Stimulated activated CD4-positive, alpha-beta T cell treated with anti-CD3 and anti-CD28 coated beads, Interleukin-4, amount 100 ng/mL, for 1 hour (primary cell): Measurements from ENCODE around the gene TEX22.

Source experiments
- DNase-seq: peaks from one replicate; pipeline ENCODE4 v3.0.0-alpha.2; 2020

Gene TEX22

GRCh38 chr14:105422695-105423487 lies 24.6 kb downstream of the TEX22 start:
- DNase-seq, result no peak

DNA sequence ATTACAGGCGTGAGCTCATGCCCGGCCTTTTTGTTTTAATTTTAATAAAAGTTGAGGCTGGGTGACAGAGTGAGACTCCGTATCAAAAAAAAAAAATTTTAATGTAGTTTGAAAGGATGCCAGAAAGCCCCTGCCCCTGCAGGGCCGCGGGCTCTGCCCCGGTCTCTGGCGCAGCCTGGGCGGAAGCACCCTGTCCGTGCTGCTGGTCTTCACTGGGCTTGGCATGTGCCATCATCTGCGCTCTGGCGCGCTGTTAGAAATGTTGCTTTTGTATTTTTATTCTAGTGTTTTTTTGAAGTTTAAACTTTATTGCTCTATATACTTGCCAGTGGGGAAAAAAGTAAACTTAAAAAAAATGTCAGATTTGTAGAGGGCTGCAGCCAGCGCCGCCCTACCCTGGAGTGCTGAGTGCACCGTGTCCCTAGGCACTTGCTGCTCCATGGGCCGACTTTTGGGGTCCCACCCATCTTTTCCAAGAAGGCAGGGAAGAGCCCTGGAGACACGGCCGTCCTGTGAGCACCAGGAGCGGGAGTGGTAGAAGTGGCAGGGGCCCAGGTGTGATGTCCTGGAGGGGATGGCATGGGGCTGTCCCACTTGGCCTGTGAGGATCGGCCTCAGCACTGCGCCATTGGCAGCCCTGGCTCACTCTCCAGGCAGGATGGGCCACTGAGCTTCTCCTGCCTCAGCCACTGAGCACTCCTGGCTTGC lies 25.3 kb downstream of the TEX22 start:
- DNase-seq, result no peak

DNA sequence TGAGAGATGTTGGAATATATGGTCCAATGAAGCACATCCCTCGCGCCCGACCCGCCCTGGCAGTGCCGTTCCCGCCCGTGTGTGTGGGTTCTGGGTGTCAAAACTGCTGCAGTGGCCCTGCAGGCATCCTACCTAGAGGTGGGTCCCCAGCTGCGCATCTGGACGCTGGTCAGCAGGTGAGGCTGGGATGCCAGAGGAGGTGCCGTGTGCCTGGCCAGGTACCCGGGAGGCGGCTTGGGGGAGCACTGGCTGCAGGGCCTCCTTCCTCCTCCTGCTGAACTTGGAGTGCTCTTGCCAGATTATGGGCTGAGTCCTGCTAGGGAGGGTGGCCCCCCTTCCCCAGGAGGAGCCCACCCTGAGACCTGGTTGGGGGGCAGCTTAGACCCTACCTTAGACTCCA lies 26.5 kb downstream of the TEX22 start:
- no peak for DNase-seq

DNA sequence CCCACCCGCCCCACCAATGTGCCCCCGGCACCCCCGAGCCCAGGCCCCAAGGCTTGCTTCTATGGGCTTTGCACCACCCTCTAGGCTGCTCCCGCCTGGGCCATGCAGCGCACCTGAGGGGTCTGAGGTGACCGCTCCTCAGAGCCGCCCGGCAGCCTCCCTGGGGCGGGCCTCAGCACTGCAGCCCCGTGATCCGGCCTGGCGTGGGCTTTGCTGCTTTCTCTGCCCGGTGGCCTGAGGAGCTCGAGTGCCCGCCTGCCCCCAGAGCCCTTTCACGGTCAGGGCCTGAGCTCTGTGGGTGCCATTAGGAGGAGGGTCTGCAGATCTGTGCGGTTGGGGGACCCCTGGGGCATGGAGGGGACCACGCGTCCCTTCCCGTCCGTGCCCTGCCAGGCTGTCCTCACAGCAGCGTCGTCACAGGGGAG lies 27.5 kb downstream of the TEX22 start:
- DNase-seq, result no peak

DNA sequence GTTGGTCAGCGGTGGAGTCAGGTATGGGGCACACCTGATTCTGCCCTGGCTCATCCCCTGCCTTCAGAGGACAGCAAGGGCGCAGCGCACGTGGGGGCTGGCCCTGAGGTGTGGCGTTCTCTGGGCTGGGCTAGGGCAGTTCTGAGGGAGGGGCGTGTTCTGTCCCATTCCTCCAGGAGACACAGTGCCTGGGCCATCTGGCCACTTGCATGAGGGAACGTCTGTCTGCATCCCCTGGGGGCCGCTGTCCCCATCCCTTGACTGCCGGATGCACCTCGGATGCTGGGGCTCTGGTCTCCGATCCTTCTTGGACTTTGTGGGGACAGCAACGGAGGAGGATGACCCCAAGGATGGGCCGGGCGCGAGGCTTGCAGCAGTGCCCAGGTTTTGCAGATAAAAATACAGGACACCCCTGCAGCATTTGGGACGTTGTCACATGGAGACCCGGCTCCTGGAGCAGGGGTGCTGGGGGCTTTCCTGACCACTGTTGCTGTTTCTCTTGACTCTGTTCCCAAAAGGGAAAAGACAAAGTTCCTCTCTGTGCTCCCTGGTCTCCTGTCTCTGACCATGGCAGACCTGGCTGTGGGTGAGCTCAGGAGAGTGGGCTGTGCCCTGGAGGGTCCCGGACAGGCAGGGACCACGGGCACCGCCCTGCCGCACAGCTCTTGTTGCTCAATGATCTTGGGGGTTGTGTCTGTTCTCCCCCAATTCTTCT lies 28.2 kb downstream of the TEX22 start:
- no peak for DNase-seq

DNA sequence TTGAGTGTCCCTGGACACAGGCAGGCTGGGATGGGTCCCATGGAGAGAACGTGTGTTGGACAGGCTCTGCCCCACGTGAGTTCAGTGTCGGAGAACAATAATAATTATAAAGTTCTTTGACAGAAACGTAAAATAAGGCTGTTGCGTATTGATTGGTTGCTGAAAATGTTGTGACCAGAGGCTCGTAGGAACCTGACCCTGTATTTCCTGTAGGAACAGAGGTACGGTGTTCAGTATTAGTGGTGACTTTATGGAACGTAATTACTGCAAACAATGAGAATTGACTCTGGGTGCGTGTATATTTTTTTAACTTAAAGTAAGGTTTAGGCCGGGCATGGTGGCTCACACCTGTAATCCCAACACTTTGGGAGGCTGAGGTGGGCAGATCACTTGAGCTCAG lies 29.1 kb downstream of the TEX22 start:
- no peak for DNase-seq

DNA sequence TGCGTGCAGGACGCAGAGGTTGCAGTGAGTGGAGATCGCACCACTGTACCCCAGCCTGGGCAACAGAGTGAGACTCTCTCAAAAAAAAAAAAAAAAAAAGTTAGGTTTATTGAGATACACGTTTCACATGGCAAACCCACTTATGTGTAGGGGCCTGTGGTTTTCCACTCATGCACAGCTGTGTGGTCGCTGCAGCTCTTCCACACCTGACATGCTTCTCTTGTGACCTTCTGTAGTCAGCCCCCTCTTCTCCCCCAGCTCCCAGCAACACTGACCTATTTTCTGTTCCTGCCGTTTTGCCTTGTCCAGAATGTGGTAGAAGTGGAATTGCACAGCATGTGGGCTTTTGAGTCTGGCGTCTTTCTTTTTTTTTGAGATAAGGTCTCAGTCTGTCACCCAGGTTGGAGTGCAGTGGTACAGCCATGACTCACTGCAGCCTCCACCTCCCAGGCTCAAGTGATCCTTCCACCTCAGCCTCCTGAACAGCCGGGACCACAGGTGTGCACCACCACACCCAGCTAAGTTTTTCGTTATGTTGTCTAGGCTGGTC lies 29.7 kb downstream of the TEX22 start:
- DNase-seq, result no peak

GRCh38 chr14:105430042-105430441 lies 31.7 kb downstream of the TEX22 start:
- DNase-seq, result no peak

- no peak for DNase-seq
Measured at GRCh38 chr14:105430565-105430964, 32.2 kb downstream of the TEX22 start.

- DNase-seq, result no peak
Measured at GRCh38 chr14:105431256-105431655, 32.9 kb downstream of the TEX22 start.

DNA sequence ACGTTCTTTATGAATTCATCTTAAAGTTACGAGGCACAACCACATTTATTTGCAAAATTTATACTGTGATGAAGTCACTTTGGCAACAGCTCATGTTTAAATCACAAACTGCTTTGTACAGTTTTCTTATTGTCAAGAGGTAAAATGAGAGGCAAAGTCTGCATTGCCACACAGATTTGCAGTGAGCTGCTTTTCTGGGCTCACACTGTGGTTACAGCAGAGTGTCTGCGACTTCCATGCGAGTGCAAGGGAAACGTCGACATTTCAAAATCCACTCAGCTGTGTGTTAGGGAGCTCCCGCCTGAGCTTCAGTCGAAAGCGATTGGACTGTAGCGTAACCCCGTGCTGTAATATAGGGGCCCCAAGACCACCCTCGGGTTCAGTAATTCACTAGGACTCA lies 34.3 kb downstream of the TEX22 start:
- DNase-seq, result no peak

DNA sequence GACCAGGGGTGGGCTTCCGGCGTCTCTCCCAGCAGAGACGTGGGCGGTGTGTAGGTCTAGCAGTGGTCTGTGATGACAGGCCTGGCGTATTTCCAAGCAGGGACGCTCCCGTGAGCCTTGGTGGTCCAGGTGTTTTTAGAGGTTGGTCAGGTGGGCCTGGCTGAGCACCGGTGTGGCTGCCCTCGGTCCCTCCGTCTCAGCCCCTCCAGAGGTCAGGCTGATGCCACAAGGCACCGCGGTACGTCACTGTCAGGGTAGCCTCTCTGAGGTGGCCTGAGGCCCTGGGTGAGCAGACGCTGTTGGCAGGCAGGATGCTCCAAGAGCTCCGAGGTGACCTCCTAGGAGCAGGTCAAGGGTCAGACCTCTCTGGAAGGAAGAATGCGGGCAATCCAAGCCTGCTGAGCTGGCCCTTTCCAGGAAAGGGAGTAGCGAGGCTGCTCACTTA lies 34.8 kb downstream of the TEX22 start:
- no peak for DNase-seq

DNA sequence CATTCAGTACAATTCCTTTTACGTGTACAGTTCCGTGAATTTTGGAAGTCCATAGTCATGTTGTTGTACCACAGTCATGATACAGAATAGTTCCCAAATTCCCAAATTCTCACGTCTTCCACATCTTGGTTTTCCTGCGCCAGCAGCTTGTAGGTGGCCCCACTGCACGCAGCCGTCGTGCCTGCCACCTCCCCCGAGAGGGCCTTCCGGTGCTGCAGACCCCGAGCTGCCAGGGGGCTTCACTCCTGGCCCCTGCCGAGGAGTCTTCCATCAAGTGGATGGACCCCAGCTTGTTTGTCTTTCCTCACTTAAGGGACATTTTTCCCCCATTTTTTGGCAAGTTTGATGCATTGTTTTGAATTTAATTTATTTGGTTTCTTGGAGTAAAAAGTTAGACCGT lies 38.1 kb downstream of the TEX22 start:
- DNase-seq, result no peak

DNA sequence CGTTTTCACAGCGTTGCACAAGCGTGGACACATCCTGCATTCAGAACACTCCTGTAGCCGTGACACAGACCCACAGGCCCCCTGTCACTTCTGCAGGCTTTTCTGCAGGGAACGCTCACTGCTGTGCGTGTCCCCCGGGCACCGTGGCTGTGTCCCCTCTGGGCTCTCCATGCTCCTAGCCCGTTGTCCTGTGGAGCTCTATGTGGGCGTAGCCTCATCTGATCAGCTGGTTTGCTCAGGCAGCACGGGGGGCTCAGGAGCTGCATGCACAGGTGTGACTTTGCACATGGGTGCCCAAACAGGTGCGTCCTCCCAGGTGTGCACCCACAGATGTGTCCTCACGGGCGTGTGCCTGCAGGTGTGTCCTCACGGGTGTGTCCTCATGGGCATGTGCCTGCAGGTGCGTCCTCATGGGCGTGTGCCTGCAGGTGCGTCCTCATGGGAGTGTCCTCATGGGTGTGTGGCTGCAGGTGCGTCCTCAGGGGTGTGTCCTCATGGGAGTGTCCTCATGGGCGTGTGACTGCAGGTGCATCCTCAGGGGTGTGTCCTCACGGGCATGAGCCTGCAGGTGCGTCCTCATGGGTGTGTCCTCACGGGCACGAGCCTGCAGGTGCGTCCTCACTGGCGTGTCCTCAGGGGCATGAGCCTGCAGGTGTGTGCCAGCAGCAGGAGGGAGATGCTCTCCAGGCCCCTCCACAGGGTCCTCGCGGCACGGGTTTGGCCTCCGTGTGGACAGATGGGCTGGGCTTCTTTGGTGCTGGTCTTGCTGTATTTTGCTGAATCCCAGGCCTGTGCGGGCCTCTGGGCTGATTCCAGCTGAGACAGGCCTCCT lies 38.8 kb downstream of the TEX22 start:
- no peak for DNase-seq

- no peak for DNase-seq
Measured at GRCh38 chr14:105437723-105438500, 39.6 kb downstream of the TEX22 start.

- no peak for DNase-seq
Measured at GRCh38 chr14:105439179-105439578, 40.8 kb downstream of the TEX22 start.

DNA sequence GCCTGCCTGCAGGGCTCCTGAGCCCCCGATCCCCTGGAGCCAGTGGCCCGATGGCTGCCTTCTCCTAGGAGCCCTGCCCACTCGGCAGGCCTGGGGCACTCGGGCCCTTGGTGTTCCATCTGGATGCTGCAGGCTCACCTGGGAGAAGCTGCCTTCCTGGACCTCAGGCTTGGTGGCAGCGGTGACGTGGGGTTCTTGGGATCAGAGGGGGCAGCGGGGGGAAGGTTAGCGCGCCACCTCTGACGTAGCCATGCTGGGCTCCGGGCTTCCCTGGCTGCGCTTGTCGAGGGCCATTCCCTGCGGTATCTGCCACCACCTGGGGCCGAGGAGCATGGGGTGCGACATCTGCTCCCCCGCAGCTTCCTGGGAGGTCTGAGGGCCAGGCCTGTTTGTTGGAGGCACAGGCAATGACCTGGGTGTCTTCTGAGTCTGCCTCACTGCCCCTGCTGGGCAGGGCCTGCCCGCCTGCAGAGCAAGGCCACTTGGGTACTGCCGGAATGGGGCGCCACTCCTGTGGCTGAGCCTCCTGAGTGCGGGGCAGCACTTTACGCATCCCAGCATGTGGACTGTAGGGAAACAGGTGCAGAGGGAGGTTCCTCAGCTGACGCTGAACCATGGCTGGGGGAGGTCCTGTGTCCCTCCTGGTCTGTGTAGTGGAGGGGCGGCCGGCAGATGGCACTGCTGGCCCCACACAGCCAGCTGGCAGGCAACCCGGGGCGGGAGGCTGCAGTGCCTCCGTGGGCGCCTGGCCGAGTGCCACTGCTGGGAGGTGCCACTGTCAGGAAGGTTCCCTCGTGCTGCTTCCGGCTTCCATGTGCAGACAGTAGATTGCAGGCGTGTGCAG lies 41.6 kb downstream of the TEX22 start:
- DNase-seq, result no peak

- DNase-seq, result no peak
Measured at GRCh38 chr14:105440554-105440900, 42.2 kb downstream of the TEX22 start.

- DNase-seq, result no peak
Measured at GRCh38 chr14:105440992-105441391, 42.7 kb downstream of the TEX22 start.

- DNase-seq, result no peak
Measured at GRCh38 chr14:105442125-105442524, 43.8 kb downstream of the TEX22 start.

DNA sequence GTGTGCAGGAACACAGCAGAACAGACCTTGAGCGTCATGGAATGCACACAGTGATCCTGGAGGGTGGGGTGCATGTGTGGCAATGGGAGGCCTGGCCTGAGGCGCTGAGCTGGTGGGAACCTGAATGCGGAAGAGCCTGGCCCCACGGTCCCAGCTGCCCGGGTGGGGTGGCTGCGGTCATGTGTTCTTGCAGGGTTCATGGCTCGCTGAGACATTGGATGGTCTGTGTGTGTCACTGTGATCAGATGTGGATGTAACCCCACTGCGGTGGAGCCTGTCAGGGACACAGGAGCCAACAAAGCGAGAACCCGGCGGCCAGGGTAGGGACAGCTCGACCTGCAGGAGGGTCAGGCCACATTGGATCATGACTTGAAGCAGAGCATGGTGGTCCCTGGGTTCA lies 44.5 kb downstream of the TEX22 start:
- DNase-seq, result no peak
